ENCODE data around the gene HMX1. TPM values are rescaled to one million over a fixed set of nuclear protein-coding genes. Genes with fewer than 3 reads are reported as not detected.
A peak's percentile ranks its signal among the peaks of the same experiment; 100 is the strongest.

The HMX1 gene
- total and polyA plus RNA-seq, 2 donors from 2014 or later, result not detected

DNA sequence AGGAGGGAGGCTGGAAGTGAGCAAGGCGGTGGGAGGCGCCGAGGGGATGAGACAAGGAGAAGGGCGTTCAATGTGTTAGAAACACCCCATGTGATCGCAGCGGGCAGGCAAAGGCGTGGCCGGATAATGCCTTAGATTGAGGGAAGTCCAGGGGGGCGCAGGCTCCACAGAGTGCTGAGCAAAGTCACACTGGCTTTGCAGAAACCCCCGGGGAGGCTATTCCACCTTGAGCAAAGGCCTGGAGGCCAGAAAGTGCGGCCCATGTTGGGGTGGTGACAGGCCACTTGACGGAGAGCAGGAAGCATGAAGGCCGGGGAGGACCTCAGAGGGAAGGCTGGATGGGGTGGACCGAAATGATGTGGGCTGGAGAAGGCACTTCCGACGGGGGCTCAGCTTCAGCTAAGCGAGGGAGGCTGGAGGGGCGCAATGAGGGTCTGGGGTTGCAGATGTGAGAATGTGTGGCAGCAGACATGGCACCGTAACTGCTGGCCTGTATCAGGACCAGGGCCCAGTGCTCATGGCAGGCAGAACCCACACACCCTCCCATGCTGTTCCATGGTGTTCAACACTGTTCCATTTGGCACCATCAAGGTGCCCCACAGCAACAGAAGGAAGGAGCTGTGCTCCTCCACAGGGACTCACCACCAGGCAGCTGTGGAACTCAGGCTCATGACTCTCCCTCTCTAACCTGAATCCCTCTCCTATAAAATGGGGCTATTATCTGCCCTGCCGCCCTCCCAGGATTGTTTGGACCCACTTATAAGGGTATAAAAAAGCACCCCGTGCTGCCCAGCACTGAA lies 50.3 kb downstream of the HMX1 start:
- Histone ChIP-seq H3K4me3 (ENCODE audit: low read length in 3 of 3) (no peak overlapping the region), H3K27ac (ENCODE audit: low read depth in 2 of 2, low read length in 2 of 2) (no peak overlapping the region), H3K9me3 (ENCODE audit: control insufficient read depth in 2 of 3, insufficient read depth in 1 of 3, low read length in 3 of 3) (no peaks in the 10 kb centered on the region), H3K9ac (ENCODE audit: low read length in 3 of 3) (no peak overlapping the region), H3K4me1 (ENCODE audit: control insufficient read depth in 2 of 3, insufficient read depth in 2 of 3, low read depth in 1 of 3, low read length in 3 of 3) (no peaks in the 10 kb centered on the region), H3K27me3 (ENCODE audit: control insufficient read depth, insufficient read depth, low read length) (no peaks in the 10 kb centered on the region), H3K36me3 (ENCODE audit: control insufficient read depth in 2 of 3, insufficient read depth in 3 of 3, low read length in 3 of 3) (no peaks in the 10 kb centered on the region)
- intact Hi-C loops (cut with DNase I), result no loop called here
- FAIRE-seq (no peak), DNase-seq (peak in 1 of 5 donors; percentile 56)
- TF ChIP-seq, protein P1, sequence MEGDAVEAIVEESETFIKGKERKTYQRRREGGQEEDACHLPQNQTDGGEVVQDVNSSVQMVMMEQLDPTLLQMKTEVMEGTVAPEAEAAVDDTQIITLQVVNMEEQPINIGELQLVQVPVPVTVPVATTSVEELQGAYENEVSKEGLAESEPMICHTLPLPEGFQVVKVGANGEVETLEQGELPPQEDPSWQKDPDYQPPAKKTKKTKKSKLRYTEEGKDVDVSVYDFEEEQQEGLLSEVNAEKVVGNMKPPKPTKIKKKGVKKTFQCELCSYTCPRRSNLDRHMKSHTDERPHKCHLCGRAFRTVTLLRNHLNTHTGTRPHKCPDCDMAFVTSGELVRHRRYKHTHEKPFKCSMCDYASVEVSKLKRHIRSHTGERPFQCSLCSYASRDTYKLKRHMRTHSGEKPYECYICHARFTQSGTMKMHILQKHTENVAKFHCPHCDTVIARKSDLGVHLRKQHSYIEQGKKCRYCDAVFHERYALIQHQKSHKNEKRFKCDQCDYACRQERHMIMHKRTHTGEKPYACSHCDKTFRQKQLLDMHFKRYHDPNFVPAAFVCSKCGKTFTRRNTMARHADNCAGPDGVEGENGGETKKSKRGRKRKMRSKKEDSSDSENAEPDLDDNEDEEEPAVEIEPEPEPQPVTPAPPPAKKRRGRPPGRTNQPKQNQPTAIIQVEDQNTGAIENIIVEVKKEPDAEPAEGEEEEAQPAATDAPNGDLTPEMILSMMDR (IDR thresholded peaks at IDR 0.05; ENCODE audit: borderline replicate concordance, extremely low read depth, insufficient read depth), result no peak

GRCh38 chr4:8820178-8821102 lies 51.2 kb downstream of the HMX1 start:
- Histone ChIP-seq H3K36me3 (ENCODE audit: control insufficient read depth in 2 of 3, insufficient read depth in 3 of 3, low read length in 3 of 3) (no peaks in the 10 kb centered on the region), H3K27ac (ENCODE audit: low read depth in 2 of 2, low read length in 2 of 2) (no peak overlapping the region), H3K4me3 (ENCODE audit: low read length in 3 of 3) (no peak overlapping the region), H3K9ac (ENCODE audit: low read length in 3 of 3) (no peak overlapping the region), H3K27me3 (ENCODE audit: control insufficient read depth, insufficient read depth, low read length) (no peaks in the 10 kb centered on the region), H3K4me1 (ENCODE audit: control insufficient read depth in 2 of 3, insufficient read depth in 2 of 3, low read depth in 1 of 3, low read length in 3 of 3) (no peaks in the 10 kb centered on the region), H3K9me3 (ENCODE audit: control insufficient read depth in 2 of 3, insufficient read depth in 1 of 3, low read length in 3 of 3) (no peaks in the 10 kb centered on the region)
- DNase-seq, result peak in 2 of 5 donors; percentile 18 to 48
- intact Hi-C loops (cut with DNase I), result no loop called here
- no peak for FAIRE-seq
- TF ChIP-seq, protein P1 (IDR thresholded peaks at IDR 0.05; ENCODE audit: borderline replicate concordance, extremely low read depth, insufficient read depth), result no peak

DNA sequence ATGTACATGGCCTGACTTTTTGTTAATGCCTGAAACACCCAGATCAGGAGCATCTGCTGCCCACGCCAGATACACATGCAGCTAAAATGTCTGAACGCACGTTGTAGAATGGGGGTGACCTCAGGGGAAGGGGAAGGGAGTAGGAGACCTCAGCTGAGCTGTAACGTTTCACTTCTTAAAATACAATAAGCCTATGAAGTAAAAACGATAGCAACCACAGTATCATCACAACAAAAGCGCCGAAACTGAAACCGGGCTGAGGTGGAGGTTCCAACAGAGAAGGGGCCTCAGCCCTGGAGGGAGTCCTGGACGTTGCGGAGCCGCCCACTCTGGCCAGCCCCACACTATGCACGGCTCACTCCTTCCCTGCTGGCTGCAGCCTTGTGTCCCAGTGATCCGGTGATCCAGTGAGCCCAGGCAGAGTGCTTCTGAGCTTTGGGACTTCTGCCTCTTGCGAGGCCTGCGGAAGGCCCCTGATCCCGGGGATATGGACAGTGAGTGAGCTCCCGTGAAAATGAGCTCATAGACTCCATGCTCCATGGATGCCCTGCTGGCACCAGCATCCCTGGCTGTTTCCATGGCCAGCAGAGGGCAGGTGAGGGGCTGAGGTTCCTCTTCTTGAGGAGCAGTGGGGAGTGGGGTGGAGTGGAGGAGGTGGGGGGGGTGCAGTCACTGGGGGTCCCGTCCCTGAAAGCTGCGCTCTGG lies 52.0 kb downstream of the HMX1 start:
- no peak for FAIRE-seq
- TF ChIP-seq, protein P1 (IDR thresholded peaks at IDR 0.05; ENCODE audit: borderline replicate concordance, extremely low read depth, insufficient read depth), result no peak
- Histone ChIP-seq H3K4me3 (ENCODE audit: low read length in 3 of 3) (no peak overlapping the region), H3K36me3 (ENCODE audit: control insufficient read depth in 2 of 3, insufficient read depth in 3 of 3, low read length in 3 of 3) (no peaks in the 10 kb centered on the region), H3K27me3 (ENCODE audit: control insufficient read depth, insufficient read depth, low read length) (no peaks in the 10 kb centered on the region), H3K4me1 (ENCODE audit: control insufficient read depth in 2 of 3, insufficient read depth in 2 of 3, low read depth in 1 of 3, low read length in 3 of 3) (no peaks in the 10 kb centered on the region), H3K27ac (ENCODE audit: low read depth in 2 of 2, low read length in 2 of 2) (no peak overlapping the region), H3K9ac (ENCODE audit: low read length in 3 of 3) (no peak overlapping the region), H3K9me3 (ENCODE audit: control insufficient read depth in 2 of 3, insufficient read depth in 1 of 3, low read length in 3 of 3) (no peaks in the 10 kb centered on the region)
- peak in 2 of 5 donors; percentile 21 to 50 for DNase-seq
- intact Hi-C loops (cut with DNase I), result no loop called here

Measured in kidney (tissue), 14 donors.